Esophagus squamous epithelium (tissue), 5 donors: ENCODE results near the gene CYLD. TPM values are rescaled to one million over a fixed set of nuclear protein-coding genes. Genes with fewer than 3 reads are reported as not detected.

Source experiments
- DNase-seq: peaks from one replicate; lab custom pipeline; 2025; lab: John Stamatoyannopoulos, UW
- H3K27ac ChIP-seq, 4 donors: fragments of 200-600 bp; sonication (generic); one replicate each; pipeline ENCODE4 v1.5.1; 2016 to 2019; ENCODE audit warnings: mild to moderate bottlenecking in 1 of 4
- H3K27me3 ChIP-seq, 4 donors: fragments of 200-600 bp; sonication (generic); 1 replicate in 3 of 4; 2 replicates in 1 of 4; pipeline versions ENCODE4 v1.5.1 to v1.6.0; 2017 to 2021; ENCODE audit warnings: antibody characterized with exemption in 1 of 4
- H3K36me3 ChIP-seq, 3 donors: fragments of 200-600 bp; sonication (generic); one replicate each; pipeline ENCODE4 v1.5.1; 2016 to 2019
- H3K4me1 ChIP-seq, 3 donors: fragments of 200-600 bp; sonication (generic); one replicate each; pipeline ENCODE4 v1.5.1; 2017 to 2019
- H3K4me3 ChIP-seq, 4 donors: fragments of 200-600 bp; sonication (generic); 1 replicate in 3 of 4; 2 replicates in 1 of 4; pipeline ENCODE4 v1.5.1; 2016 to 2019; ENCODE audit warnings: mild to moderate bottlenecking in 2 of 4, moderate library complexity in 1 of 4
- H3K9me3 ChIP-seq, 3 donors: fragments of 200-600 bp; sonication (generic); one replicate each; pipeline ENCODE4 v1.5.1; 2016 to 2019
- CTCF ChIP-seq, 6 experiments: fragments of 450-650 bp in 4 of 6; fragments of 200-600 bp in 2 of 6; sonication (generic) in 2 of 6; IDR thresholded peaks; one replicate each; pipeline ENCODE4 v1.5.1; 2016 to 2019; ENCODE audit warnings: antibody characterized with exemption in 6 of 6, mild to moderate bottlenecking in 4 of 6, moderate library complexity in 4 of 6
- POLR2A ChIP-seq, 4 donors: fragments of 450-650 bp; IDR thresholded peaks; one replicate each; pipeline ENCODE4 v1.6.1; 2017; ENCODE audit warnings: antibody characterized with exemption in 4 of 4, mild to moderate bottlenecking in 4 of 4, moderate library complexity in 3 of 4
- WGBS, 2 donors: methylation state at CpG; one replicate each; pipeline ENCODE4 v1.1.5; 2018; 5-methylcytosine and 5-hydroxymethylcytosine counted together
- intact Hi-C: fragments of 100-400 bp; cut with DNase I; formaldehyde crosslinking; loops from one replicate; pipeline ENCODE4 v1.15.0; 2022
- total RNA-seq, 4 donors: library from RNA; depleted of rRNA; stranded (reverse); fragments of >200 nt; gene quantifications; one replicate each; pipeline ENCODE4 v1.1.0, GENCODE V29; 2016
- donor health status: DM: yes; HTN: yes; CAD: no.

CYLD gene
- total RNA-seq, 4 donors from 2014 or later: 22.6 to 45.9 (median 36.0) TPM

GRCh38 chr16:50721549-50722404 lies 20.1 kb upstream of the CYLD start:
- Histone ChIP-seq H3K27me3 (no peaks in the 10 kb centered on the region), H3K4me1 (peaks cover 17 to 28% (median 17%) of the 10 kb centered on the region in 3 donors), H3K4me3 (no peak overlapping the region), H3K36me3 (peaks cover 0 to 44% (median 0%) of the 10 kb centered on the region in 3 donors), H3K9me3 (no peaks in the 10 kb centered on the region), H3K27ac (peak overlapping the region in 1 of 4 donors; percentile 7)
- intact Hi-C loops: no loop called here
- TF ChIP-seq POLR2A (IDR thresholded peaks at IDR 0.05): no peak
- TF ChIP-seq CTCF (IDR thresholded peaks at IDR 0.05): no peak
- DNase-seq: no peak
- WGBS, 2 donors: 82 to 92% methylated on average over 6 of the region's 6 CpGs

- H3K27me3 ChIP-seq: no peaks in the 10 kb centered on the region
- H3K4me1 ChIP-seq: peaks cover 17 to 28% (median 17%) of the 10 kb centered on the region in 3 donors
- TF ChIP-seq POLR2A (IDR thresholded peaks at IDR 0.05) (no peak), CTCF (IDR thresholded peaks at IDR 0.05) (no peak)
- intact Hi-C loops: no loop called here
- peaks cover 0 to 50% (median 0%) of the 10 kb centered on the region in 3 donors for H3K36me3 ChIP-seq
- H3K27ac ChIP-seq: peak overlapping the region in 1 of 4 donors; percentile 7
- no CpG with 5 or more reads among the region's 1 CpG for WGBS, 2 donors
- H3K4me3 ChIP-seq: no peak overlapping the region
- DNase-seq: no peak
- no peaks in the 10 kb centered on the region for H3K9me3 ChIP-seq
Observed at GRCh38 chr16:50722405-50722737, 19.5 kb upstream of the CYLD start.

GRCh38 chr16:50722960-50723359 lies 18.9 kb upstream of the CYLD start:
- Histone ChIP-seq H3K27me3 (no peaks in the 10 kb centered on the region), H3K9me3 (no peaks in the 10 kb centered on the region), H3K27ac (no peak overlapping the region), H3K36me3 (peaks cover 0 to 50% (median 0%) of the 10 kb centered on the region in 3 donors), H3K4me1 (peaks cover 17 to 28% (median 17%) of the 10 kb centered on the region in 3 donors), H3K4me3 (no peak overlapping the region)
- no peak for DNase-seq
- WGBS, 2 donors: 79 to 88% methylated on average over 2 of the region's 2 CpGs
- TF ChIP-seq POLR2A (IDR thresholded peaks at IDR 0.05): no peak
- intact Hi-C loops: no loop called here

- H3K36me3 ChIP-seq: peaks cover 0 to 51% (median 0%) of the 10 kb centered on the region in 3 donors
- no peak for DNase-seq
Observed at GRCh38 chr16:50724306-50724705, 17.6 kb upstream of the CYLD start.

More at GRCh38 chr16:50724306-50724705, 17.6 kb upstream of the CYLD start:
- Histone ChIP-seq H3K27me3 (no peaks in the 10 kb centered on the region), H3K9me3 (no peaks in the 10 kb centered on the region), H3K4me1 (peaks cover 9 to 17% (median 9%) of the 10 kb centered on the region in 3 donors), H3K27ac (no peak overlapping the region), H3K4me3 (no peak overlapping the region)
- TF ChIP-seq CTCF (IDR thresholded peaks at IDR 0.05) (no peak), POLR2A (IDR thresholded peaks at IDR 0.05) (no peak)
- intact Hi-C loops: no loop called here
